ENCODE data around the gene C1orf21. TPM values are rescaled to one million over a fixed set of nuclear protein-coding genes. Genes with fewer than 3 reads are reported as not detected.

C1orf21 gene
- total and polyA plus RNA-seq, 2 donors (not counting 3 experiments of a cell fraction or from before 2014, with no cell fraction given): 0.79 to 8.5 TPM

GRCh38 chr1:184428604-184429003, 41.8 kb downstream of the C1orf21 start:
- DNase-seq (ENCODE audit: low read depth, low spot score): no peak
- no peaks in the 10 kb centered on the region for H3K4me1 ChIP-seq (ENCODE audit: control insufficient read depth, extremely low read depth, insufficient read depth, low read length)
- H4K20me1 ChIP-seq (replicated peaks; ENCODE audit: control insufficient read depth, extremely low read depth, insufficient read depth, low read length): no peaks in the 10 kb centered on the region
- CTCF ChIA-PET: no interaction called here
- FAIRE-seq: no peak
- H2AFZ ChIP-seq (ENCODE audit: low read depth, low read length): no peak overlapping the region
- no peak overlapping the region for H3K9ac ChIP-seq (replicated peaks; ENCODE audit: extremely low read depth, insufficient read depth, low read length)
- dilution Hi-C loops (cut with MboI; ENCODE audit: extremely low pct_ligation_motif_present, low sequenced_read_pairs) (no loop called here), intact Hi-C loops (cut with micrococcal nuclease) (no loop called here)
- no peaks in the 10 kb centered on the region for H3K79me2 ChIP-seq (ENCODE audit: control insufficient read depth, insufficient read depth, low read length)
- POLR2A ChIA-PET: no interaction called here
- no peaks in the 10 kb centered on the region for H3K9me3 ChIP-seq (replicated peaks; ENCODE audit: control insufficient read depth, insufficient read depth, low read length)
- no peak overlapping the region for H3K4me3 ChIP-seq (replicated peaks in 1 of 3; ENCODE audit: insufficient read depth in 1 of 3, low read depth in 1 of 3, low read length in 3 of 3)
- H3K27ac ChIP-seq (ENCODE audit: insufficient read depth, low read depth, low read length): no peak overlapping the region
- no peaks in the 10 kb centered on the region for H3K9me1 ChIP-seq (replicated peaks; ENCODE audit: control insufficient read depth, extremely low read depth, insufficient read depth, low read length)
- no peaks in the 10 kb centered on the region for H3K36me3 ChIP-seq (ENCODE audit: control insufficient read depth in 2 of 2, extremely low read depth in 1 of 2, insufficient read depth in 2 of 2, low read length in 2 of 2)
- no peak for TF ChIP-seq MYC (IDR thresholded peaks at IDR 0.05; ENCODE audit: low read depth, low read length)
- H3K27me3 ChIP-seq (ENCODE audit: control insufficient read depth in 2 of 2, insufficient read depth in 2 of 2, low read length in 2 of 2): no peaks in the 10 kb centered on the region
- BruUV-seq (replicated peaks): no TSS peak
- no peak overlapping the region for H3K4me2 ChIP-seq (ENCODE audit: insufficient read depth, low read length)

GRCh38 chr1:184429335-184429734, 42.5 kb downstream of the C1orf21 start:
- FAIRE-seq (peak; percentile 4), DNase-seq (ENCODE audit: low read depth, low spot score) (no peak)
- BruUV-seq (replicated peaks): no TSS peak
- no peaks in the 10 kb centered on the region for H3K4me1 ChIP-seq (ENCODE audit: control insufficient read depth, extremely low read depth, insufficient read depth, low read length)
- POLR2A ChIA-PET: no interaction called here
- H3K4me2 ChIP-seq (ENCODE audit: insufficient read depth, low read length): no peak overlapping the region
- H3K9me1 ChIP-seq (replicated peaks; ENCODE audit: control insufficient read depth, extremely low read depth, insufficient read depth, low read length): no peaks in the 10 kb centered on the region
- no peaks in the 10 kb centered on the region for H3K36me3 ChIP-seq (ENCODE audit: control insufficient read depth in 2 of 2, extremely low read depth in 1 of 2, insufficient read depth in 2 of 2, low read length in 2 of 2)
- dilution Hi-C loops (cut with MboI; ENCODE audit: extremely low pct_ligation_motif_present, low sequenced_read_pairs): no loop called here
- no peak overlapping the region for H3K4me3 ChIP-seq (replicated peaks in 1 of 3; ENCODE audit: insufficient read depth in 1 of 3, low read depth in 1 of 3, low read length in 3 of 3)
- no peak overlapping the region for H2AFZ ChIP-seq (ENCODE audit: low read depth, low read length)
- H3K9me3 ChIP-seq (replicated peaks; ENCODE audit: control insufficient read depth, insufficient read depth, low read length): no peaks in the 10 kb centered on the region
- no peaks in the 10 kb centered on the region for H3K27me3 ChIP-seq (ENCODE audit: control insufficient read depth in 2 of 2, insufficient read depth in 2 of 2, low read length in 2 of 2)
- CTCF ChIA-PET: no interaction called here
- H4K20me1 ChIP-seq (replicated peaks; ENCODE audit: control insufficient read depth, extremely low read depth, insufficient read depth, low read length): no peaks in the 10 kb centered on the region
- intact Hi-C loops (cut with micrococcal nuclease): no loop called here
- H3K79me2 ChIP-seq (ENCODE audit: control insufficient read depth, insufficient read depth, low read length): no peaks in the 10 kb centered on the region
- H3K9ac ChIP-seq (replicated peaks; ENCODE audit: extremely low read depth, insufficient read depth, low read length): no peak overlapping the region
- no peak overlapping the region for H3K27ac ChIP-seq (ENCODE audit: insufficient read depth, low read depth, low read length)
- TF ChIP-seq POLR2AphosphoS5 (IDR thresholded peaks at IDR 0.05; ENCODE audit: insufficient read depth, low read depth, low read length): no peak
- TF ChIP-seq CTCF (IDR thresholded peaks at IDR 0.05; ENCODE audit: extremely low read depth in 1 of 2, insufficient read depth in 1 of 2, low read depth in 1 of 2, low read length in 2 of 2): no peak
- no peak for TF ChIP-seq EZH2 (IDR thresholded peaks at IDR 0.05; ENCODE audit: borderline replicate concordance, low read depth, low read length, severe bottlenecking)
- no peak for TF ChIP-seq FOS (IDR thresholded peaks at IDR 0.05; ENCODE audit: borderline replicate concordance, insufficient read depth, low read length)
- no peak for TF ChIP-seq GATA2 (IDR thresholded peaks at IDR 0.05; ENCODE audit: insufficient read depth, insufficient read length, low read depth, low read length)
- TF ChIP-seq POLR2A (IDR thresholded peaks at IDR 0.05; ENCODE audit: low read depth, low read length): no peak
- TF ChIP-seq JUN (IDR thresholded peaks at IDR 0.05; ENCODE audit: borderline replicate concordance, insufficient read depth, insufficient read length, low read depth): no peak
- no peak for TF ChIP-seq MAX (IDR thresholded peaks at IDR 0.05; ENCODE audit: insufficient read depth, insufficient read length)
- no peak for TF ChIP-seq MYC (IDR thresholded peaks at IDR 0.05; ENCODE audit: low read depth, low read length)
